Activated T-helper 17 cell treated with anti-CD3 and anti-CD28 coated beads, Interleukin-2, amount 50 U/mL, for 72 hours (primary cell): Measurements from ENCODE around the gene IL17RB. TPM values are rescaled to one million over a fixed set of nuclear protein-coding genes. Genes with fewer than 3 reads are reported as not detected.
A peak's percentile ranks its signal among the peaks of the same experiment; 100 is the strongest.

Source experiments
- ATAC-seq: fragments of 150-1000 bp; cut with Tn5 transposase; replicated peaks from 2 replicates; pipeline ENCODE4 v1.10.0; 2021; ENCODE audit warnings: mild to moderate bottlenecking, moderate library complexity
- H3K27ac Mint-ChIP-seq: one replicate; pipeline ENCODE4 v1.8.0; 2022; ENCODE audit warnings: mixed read lengths
- H3K27me3 Mint-ChIP-seq: one replicate; pipeline ENCODE4 v1.8.0; 2022; ENCODE audit warnings: mixed read lengths
- H3K36me3 Mint-ChIP-seq: one replicate; pipeline ENCODE4 v1.8.0; 2022; ENCODE audit warnings: low read depth, mild to moderate bottlenecking, mixed read lengths
- H3K4me1 Mint-ChIP-seq: one replicate; pipeline ENCODE4 v1.8.0; 2022; ENCODE audit warnings: mixed read lengths
- H3K4me3 Mint-ChIP-seq: one replicate; pipeline ENCODE4 v1.8.0; 2022; ENCODE audit warnings: mild to moderate bottlenecking, mixed read lengths
- H3K9me3 Mint-ChIP-seq: one replicate; pipeline ENCODE4 v1.8.0; 2022; ENCODE audit warnings: mixed read lengths
- total RNA-seq, 2 donors: library from RNA; stranded (reverse); gene quantifications; one replicate each; pipeline ENCODE4 v1.2.3, GENCODE V29; 2022

Gene IL17RB
- total RNA-seq, 2 donors from 2014 or later = 1.8 to 2.6 TPM

DNA sequence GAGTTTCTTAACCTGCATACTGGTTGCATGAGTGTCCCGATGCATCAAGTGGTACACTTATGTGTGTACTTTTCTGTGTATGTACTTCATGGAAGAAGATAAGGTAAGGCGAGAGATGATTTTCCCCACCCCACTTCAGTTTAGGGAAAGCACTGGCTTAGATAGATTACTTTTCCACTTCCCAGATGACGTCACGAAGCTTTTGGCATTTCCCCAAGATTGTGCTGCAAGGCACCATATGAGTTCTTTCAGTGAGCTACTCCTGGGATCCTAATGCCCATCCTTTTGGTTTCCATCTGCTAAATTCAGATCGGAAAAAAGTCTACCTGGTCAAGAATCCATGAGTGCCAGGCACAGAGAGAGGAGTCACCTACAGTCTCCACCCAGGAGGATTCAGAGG, 4.5 kb downstream of the IL17RB start:
- H3K27me3 Mint-ChIP-seq = peaks cover 17% of the 10 kb centered on the region
- H3K27ac Mint-ChIP-seq = no peak overlapping the region
- H3K4me3 Mint-ChIP-seq = no peak overlapping the region
- no peaks in the 10 kb centered on the region for H3K4me1 Mint-ChIP-seq
- no peaks in the 10 kb centered on the region for H3K36me3 Mint-ChIP-seq
- ATAC-seq = no peak
- H3K9me3 Mint-ChIP-seq = no peaks in the 10 kb centered on the region

DNA sequence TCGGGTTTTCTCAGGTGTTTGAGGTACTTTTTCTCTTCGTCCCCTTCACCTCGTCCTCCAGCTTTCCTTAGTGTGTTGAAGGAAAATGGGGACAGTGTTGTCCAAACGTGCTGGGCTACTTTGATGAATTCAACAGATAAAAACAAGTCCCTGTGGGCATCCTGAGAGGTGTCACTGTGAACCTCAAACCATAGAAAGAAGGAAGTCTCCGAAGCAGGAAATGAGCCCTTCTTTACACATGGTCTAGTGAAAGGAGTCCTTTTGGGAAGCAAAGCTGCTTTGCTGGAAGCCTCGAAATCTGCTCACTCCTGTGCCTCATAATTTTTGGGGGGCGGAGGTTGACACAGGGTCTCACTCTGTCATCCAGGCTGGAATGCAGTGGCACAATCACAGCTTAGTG, 10.6 kb downstream of the IL17RB start:
- H3K27me3 Mint-ChIP-seq = no peaks in the 10 kb centered on the region
- no peak for ATAC-seq
- H3K4me3 Mint-ChIP-seq = no peak overlapping the region
- no peak overlapping the region for H3K27ac Mint-ChIP-seq
- peaks cover 28% of the 10 kb centered on the region for H3K36me3 Mint-ChIP-seq
- H3K4me1 Mint-ChIP-seq = no peaks in the 10 kb centered on the region
- H3K9me3 Mint-ChIP-seq = no peaks in the 10 kb centered on the region

- Mint-ChIP-seq H3K4me1 (no peaks in the 10 kb centered on the region), H3K9me3 (no peaks in the 10 kb centered on the region), H3K27me3 (no peaks in the 10 kb centered on the region), H3K36me3 (peaks cover 39% of the 10 kb centered on the region), H3K4me3 (no peak overlapping the region), H3K27ac (no peak overlapping the region)
- no peak for ATAC-seq
Observed at GRCh38 chr3:53858096-53858741, 11.9 kb downstream of the IL17RB start.

DNA sequence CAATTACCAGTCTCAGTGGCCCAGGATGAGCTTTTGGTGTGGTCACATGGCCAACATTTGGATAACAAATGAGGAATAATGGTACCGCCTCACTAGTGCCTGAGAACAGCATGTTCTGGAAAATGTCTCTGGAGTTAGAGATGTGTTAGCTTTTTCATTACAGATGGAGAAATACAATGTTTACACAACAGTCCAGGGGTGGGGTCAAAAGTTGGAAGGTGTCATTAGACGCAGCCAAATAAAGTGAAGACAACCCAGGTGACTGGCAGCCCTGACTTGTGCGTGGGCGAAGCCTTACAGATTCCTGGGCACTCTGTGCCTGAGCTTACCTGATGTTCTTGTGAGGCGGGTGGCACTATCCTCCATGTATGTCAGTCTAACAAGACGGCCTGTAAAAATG, 12.8 kb downstream of the IL17RB start:
- no peaks in the 10 kb centered on the region for H3K27me3 Mint-ChIP-seq
- peaks cover 44% of the 10 kb centered on the region for H3K36me3 Mint-ChIP-seq
- H3K27ac Mint-ChIP-seq = no peak overlapping the region
- no peak overlapping the region for H3K4me3 Mint-ChIP-seq
- ATAC-seq = no peak
- no peaks in the 10 kb centered on the region for H3K9me3 Mint-ChIP-seq
- no peaks in the 10 kb centered on the region for H3K4me1 Mint-ChIP-seq

DNA sequence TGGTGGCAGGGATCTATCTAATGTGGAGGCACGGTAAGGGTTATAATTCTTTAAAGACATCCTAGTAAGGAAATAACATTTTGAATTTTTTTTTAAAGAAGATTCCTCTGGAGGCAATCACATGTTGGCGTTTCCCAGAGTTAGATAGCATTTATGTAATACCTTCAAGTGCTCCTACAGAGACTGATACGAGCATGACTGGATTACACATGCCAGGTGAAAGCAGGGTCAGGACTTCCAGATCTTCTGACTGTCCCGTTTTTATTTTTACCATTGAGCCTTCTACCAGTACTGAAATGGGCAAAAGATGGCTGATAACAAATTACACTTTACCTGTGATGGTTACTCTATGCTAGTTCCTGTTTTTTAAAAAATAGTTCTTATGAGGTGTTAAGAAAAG, 13.8 kb downstream of the IL17RB start:
- H3K4me1 Mint-ChIP-seq = no peaks in the 10 kb centered on the region
- H3K36me3 Mint-ChIP-seq = peaks cover 55% of the 10 kb centered on the region
- H3K27ac Mint-ChIP-seq = no peak overlapping the region
- ATAC-seq = no peak
- no peak overlapping the region for H3K4me3 Mint-ChIP-seq
- H3K9me3 Mint-ChIP-seq = no peaks in the 10 kb centered on the region
- no peaks in the 10 kb centered on the region for H3K27me3 Mint-ChIP-seq

GRCh38 chr3:53862241-53862640, 15.9 kb downstream of the IL17RB start:
- Mint-ChIP-seq H3K27ac (no peak overlapping the region), H3K4me3 (no peak overlapping the region), H3K4me1 (no peaks in the 10 kb centered on the region), H3K9me3 (no peaks in the 10 kb centered on the region), H3K36me3 (peaks cover 73% of the 10 kb centered on the region), H3K27me3 (no peaks in the 10 kb centered on the region)
- ATAC-seq = no peak

- Mint-ChIP-seq H3K4me1 (peaks cover under 1% of the 10 kb centered on the region), H3K36me3 (peaks cover 82% of the 10 kb centered on the region), H3K27ac (no peak overlapping the region), H3K27me3 (no peaks in the 10 kb centered on the region), H3K4me3 (no peak overlapping the region), H3K9me3 (no peaks in the 10 kb centered on the region)
- no peak for ATAC-seq
Observed at GRCh38 chr3:53863145-53863544, 16.8 kb downstream of the IL17RB start.

DNA sequence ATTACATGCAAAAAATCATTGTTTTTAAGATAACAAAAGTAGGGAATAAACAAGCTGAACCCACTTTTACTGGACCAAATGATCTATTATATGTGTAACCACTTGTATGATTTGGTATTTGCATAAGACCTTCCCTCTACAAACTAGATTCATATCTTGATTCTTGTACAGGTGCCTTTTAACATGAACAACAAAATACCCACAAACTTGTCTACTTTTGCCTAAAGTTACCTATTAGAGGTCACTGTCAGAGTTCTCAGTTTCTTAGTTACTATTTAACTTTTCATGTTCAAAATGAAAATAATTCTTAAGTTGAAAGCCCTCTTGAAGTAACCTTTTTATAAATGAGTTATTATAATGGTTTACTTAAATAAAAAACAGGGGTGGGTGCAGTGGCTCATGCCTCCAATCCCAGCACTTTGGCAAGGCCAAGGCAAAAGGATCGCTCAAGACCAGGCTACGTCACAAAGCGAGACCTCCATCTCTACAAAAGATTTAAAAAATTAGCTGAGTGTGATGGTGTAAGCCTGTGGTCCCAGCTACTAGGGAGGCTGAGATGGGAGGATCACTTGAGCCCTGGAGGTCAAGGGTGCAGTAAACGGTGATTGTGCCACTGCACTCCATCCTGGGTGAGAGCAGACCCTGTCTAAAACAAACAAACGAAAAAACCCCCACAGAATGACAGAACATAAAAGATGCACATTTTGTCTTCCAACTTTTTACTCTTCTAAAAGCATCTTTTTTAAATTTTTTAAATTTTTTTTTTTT, 19.5 kb downstream of the IL17RB start:
- H3K9me3 Mint-ChIP-seq = no peaks in the 10 kb centered on the region
- ATAC-seq = no peak
- no peak overlapping the region for H3K4me3 Mint-ChIP-seq
- H3K27me3 Mint-ChIP-seq = no peaks in the 10 kb centered on the region
- peaks cover 8% of the 10 kb centered on the region for H3K4me1 Mint-ChIP-seq
- no peak overlapping the region for H3K27ac Mint-ChIP-seq
- H3K36me3 Mint-ChIP-seq = peaks cover 92% of the 10 kb centered on the region

DNA sequence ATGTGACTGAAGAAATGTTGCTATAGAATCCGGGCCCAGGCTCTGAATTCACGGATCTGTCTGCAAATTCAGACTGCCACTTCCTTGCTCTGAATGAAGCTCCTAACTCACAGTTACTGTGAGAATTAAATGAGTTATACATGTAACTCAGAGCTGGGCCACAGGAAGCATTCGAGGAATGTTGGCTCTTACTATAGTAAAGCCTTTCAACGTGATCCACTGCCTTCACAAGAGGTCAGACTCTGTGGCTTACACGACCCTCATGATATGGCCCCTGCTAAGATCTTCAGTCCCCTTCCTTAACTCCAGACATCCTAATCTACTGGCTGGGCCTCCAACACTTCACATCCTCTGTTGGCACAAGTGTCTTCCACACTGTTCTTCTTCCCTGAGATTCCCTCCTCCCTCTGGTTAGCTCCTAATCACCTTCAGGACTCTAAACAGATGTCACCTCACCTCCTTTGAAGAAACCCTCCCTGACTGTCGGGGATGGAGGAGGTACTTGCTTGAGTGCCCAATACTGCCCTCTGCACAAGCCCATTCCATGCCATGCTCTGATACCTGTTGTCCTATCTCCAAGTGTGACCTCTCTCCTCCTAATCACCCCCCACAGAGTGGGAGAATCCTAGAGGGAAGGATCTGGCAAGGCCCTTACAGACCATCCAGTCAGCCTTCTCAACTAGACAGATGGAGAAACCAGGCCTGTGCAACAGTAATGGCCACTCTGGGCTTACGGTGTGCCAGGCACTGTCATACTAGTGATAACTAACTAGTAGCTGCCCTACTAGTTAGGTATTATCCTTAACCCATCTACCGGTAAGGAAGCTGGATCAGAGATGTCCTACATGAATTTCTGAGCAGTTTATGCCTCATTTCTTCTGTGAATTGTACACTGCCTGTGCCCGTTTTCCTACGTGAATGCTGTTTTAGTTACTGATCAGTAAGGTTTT, 34.3 kb downstream of the IL17RB start:
- Mint-ChIP-seq H3K36me3 (peaks cover 76% of the 10 kb centered on the region), H3K4me3 (peak overlapping the region; percentile 96), H3K27ac (peak overlapping the region; percentile 99), H3K27me3 (no peaks in the 10 kb centered on the region), H3K9me3 (no peaks in the 10 kb centered on the region), H3K4me1 (peaks cover 14% of the 10 kb centered on the region)
- ATAC-seq = no peak

- H3K36me3 Mint-ChIP-seq = peaks cover 76% of the 10 kb centered on the region
- no peaks in the 10 kb centered on the region for H3K27me3 Mint-ChIP-seq
- H3K27ac Mint-ChIP-seq = peak within 1 kb of the TSS; percentile 99
- ATAC-seq = peak; percentile 94
- H3K4me1 Mint-ChIP-seq = peaks cover 14% of the 10 kb centered on the region
- H3K9me3 Mint-ChIP-seq = no peaks in the 10 kb centered on the region
- H3K4me3 Mint-ChIP-seq = peak within 1 kb of the TSS; percentile 96
Observed at GRCh38 chr3:53881691-53882593, 35.6 kb downstream of the IL17RB start, which contains the start of gene ACTR8. ACTR8 (minus strand) TSS chr3:53882152; CDS start chr3:53882101, 51 bp downstream.

GRCh38 chr3:53883008-53883407, 36.6 kb downstream of the IL17RB start:
- peaks cover 76% of the 10 kb centered on the region for H3K36me3 Mint-ChIP-seq
- H3K27ac Mint-ChIP-seq = peak overlapping the region; percentile 99
- H3K4me1 Mint-ChIP-seq = peaks cover 18% of the 10 kb centered on the region
- H3K27me3 Mint-ChIP-seq = no peaks in the 10 kb centered on the region
- ATAC-seq = no peak
- H3K4me3 Mint-ChIP-seq = peak overlapping the region; percentile 96
- no peaks in the 10 kb centered on the region for H3K9me3 Mint-ChIP-seq

- Mint-ChIP-seq H3K9me3 (no peaks in the 10 kb centered on the region), H3K27me3 (no peaks in the 10 kb centered on the region), H3K27ac (no peak overlapping the region), H3K36me3 (peaks cover 75% of the 10 kb centered on the region), H3K4me3 (no peak overlapping the region), H3K4me1 (peaks cover 24% of the 10 kb centered on the region)
- ATAC-seq = no peak
Observed at GRCh38 chr3:53884623-53885022, 38.3 kb downstream of the IL17RB start.

DNA sequence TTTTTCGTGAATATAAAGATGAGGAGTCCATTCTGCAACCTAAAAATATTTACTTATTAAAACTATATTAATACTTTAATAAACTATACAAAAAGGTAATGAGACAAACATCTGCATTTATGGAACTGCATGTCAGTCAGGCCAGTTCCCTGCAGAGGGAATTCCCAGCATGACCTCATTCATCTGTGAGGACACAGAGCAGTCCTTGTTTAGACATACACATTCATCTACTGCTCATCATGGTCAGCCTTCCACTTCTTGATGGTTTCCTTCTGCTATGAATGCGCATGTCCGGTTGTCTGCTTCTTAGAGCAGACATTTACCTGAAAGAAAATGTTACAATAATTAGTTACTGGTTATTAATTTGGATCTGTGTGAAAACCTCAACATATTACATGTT, 38.9 kb downstream of the IL17RB start:
- no peaks in the 10 kb centered on the region for H3K27me3 Mint-ChIP-seq
- H3K36me3 Mint-ChIP-seq = peaks cover 74% of the 10 kb centered on the region
- H3K27ac Mint-ChIP-seq = no peak overlapping the region
- peaks cover 29% of the 10 kb centered on the region for H3K4me1 Mint-ChIP-seq
- no peaks in the 10 kb centered on the region for H3K9me3 Mint-ChIP-seq
- H3K4me3 Mint-ChIP-seq = no peak overlapping the region
- ATAC-seq = no peak

DNA sequence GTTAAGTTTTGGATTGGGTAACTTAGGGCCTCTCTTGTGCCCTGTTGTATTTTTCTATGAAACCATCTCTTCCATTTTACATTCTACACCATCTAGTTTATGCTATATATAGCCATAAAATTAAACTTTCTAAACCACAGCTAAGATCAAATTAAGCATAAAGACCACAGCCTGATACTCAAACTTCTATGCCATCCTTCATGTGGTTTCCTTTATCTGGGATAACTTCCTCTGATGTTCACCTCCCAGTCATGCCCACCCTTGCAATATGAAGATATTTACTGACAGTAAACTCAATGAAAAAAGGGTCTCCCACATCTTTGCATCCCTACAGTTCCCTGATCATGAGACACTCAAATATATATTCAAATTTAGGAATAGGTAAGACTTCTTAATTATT, 41.1 kb downstream of the IL17RB start:
- Mint-ChIP-seq H3K9me3 (peaks cover 2% of the 10 kb centered on the region), H3K4me3 (no peak overlapping the region), H3K27me3 (no peaks in the 10 kb centered on the region), H3K36me3 (peaks cover 79% of the 10 kb centered on the region), H3K27ac (no peak overlapping the region), H3K4me1 (peaks cover 25% of the 10 kb centered on the region)
- ATAC-seq = no peak
